OCI-LY7 (cell line): ENCODE results near the gene GPR89B. TPM values are rescaled to one million over a fixed set of nuclear protein-coding genes. Genes with fewer than 3 reads are reported as not detected.
"Not testable (repeated sequence)": the region's sequence is repeated elsewhere in the genome, so short reads cannot be mapped to it uniquely, and the experiment has no call there.

ENCODE experiments used
- Bru-seq: library from RNA; stranded (reverse); fragments of 400-500 nt; gene quantifications from one replicate; lab custom pipeline; 2021; lab: Mats Ljungman, UMichigan
- BruChase-seq, 2 experiments: library from RNA; stranded (reverse); fragments of 400-500 nt; gene quantifications; one replicate each; lab custom pipeline; 2021; lab: Mats Ljungman, UMichigan
- BruUV-seq: library from RNA; stranded (reverse); fragments of 400-500 nt; replicated peaks from 2 replicates; lab custom pipeline; 2021; lab: Mats Ljungman, UMichigan
- CTCF ChIA-PET: fragments of 300-600 bp; sonication (Branson Sonifier 250); formaldehyde crosslinking; loops from one replicate; lab custom pipeline; 2022; ENCODE audit warnings: antibody characterized with exemption; ENCODE audit not compliant: unreplicated experiment; lab: Charles Lee
- POLR2A ChIA-PET: fragments of 300-600 bp; sonication (Branson Sonifier 250); formaldehyde crosslinking; loops from one replicate; lab custom pipeline; 2022; ENCODE audit warnings: antibody characterized with exemption; lab: Charles Lee
- DNase-seq: peaks from one replicate; pipeline ENCODE4 v3.0.0-alpha.2; 2015; ENCODE audit warnings: low spot score
- H2AFZ ChIP-seq: fragments of 200-600 bp; sonication (generic), shearing (Covaris generic); 2 replicates; pipeline ENCODE4 v1.6.1; 2014; ENCODE audit warnings: mild to moderate bottlenecking, antibody characterized with exemption, low read length, moderate library complexity
- H3K27ac ChIP-seq: fragments of 200-600 bp; sonication (generic); 2 replicates; pipeline ENCODE4 v1.5.1; 2014; ENCODE audit warnings: mixed run types, low read depth, mild to moderate bottlenecking, moderate library complexity, low read length, inconsistent platforms; ENCODE audit not compliant: poor library complexity, severe bottlenecking
- H3K36me3 ChIP-seq: fragments of 200-600 bp; sonication (generic); 2 replicates; pipeline ENCODE4 v1.6.1; 2014; ENCODE audit warnings: mild to moderate bottlenecking, antibody characterized with exemption, low read length, moderate library complexity, mixed read lengths; ENCODE audit not compliant: insufficient read depth
- H3K4me1 ChIP-seq: fragments of 200-600 bp; sonication (generic); 2 replicates; pipeline ENCODE4 v1.5.1; 2014; ENCODE audit warnings: mild to moderate bottlenecking, low read length; ENCODE audit not compliant: insufficient read depth, poor library complexity, severe bottlenecking
- H3K4me2 ChIP-seq: fragments of 200-600 bp; sonication (generic); 2 replicates; pipeline ENCODE4 v1.6.1; 2014; ENCODE audit warnings: mild to moderate bottlenecking, low read length
- H3K4me3 ChIP-seq: fragments of 200-600 bp; sonication (generic); 2 replicates; pipeline ENCODE4 v1.5.1; 2014; ENCODE audit warnings: mild to moderate bottlenecking, low read depth, low read length; ENCODE audit not compliant: poor library complexity, severe bottlenecking
- H3K79me2 ChIP-seq: fragments of 200-600 bp; sonication (generic); 2 replicates; pipeline ENCODE4 v1.6.1; 2016; ENCODE audit warnings: low read depth, mild to moderate bottlenecking, low read length, moderate library complexity, mixed read lengths; ENCODE audit not compliant: insufficient read depth
- H3K9me2 ChIP-seq: fragments of 200-600 bp; sonication (generic); 2 replicates; pipeline ENCODE4 v1.6.1; 2016; ENCODE audit warnings: mild to moderate bottlenecking, low read length, mixed read lengths; ENCODE audit not compliant: insufficient read depth
- H3K9me3 ChIP-seq: fragments of 200-600 bp; sonication (generic); 2 replicates; pipeline ENCODE4 v1.6.1; 2014; ENCODE audit warnings: mild to moderate bottlenecking, mixed run types, low read length, mixed read lengths
- H4K20me1 ChIP-seq: fragments of 200-600 bp; sonication (generic); 2 replicates; pipeline ENCODE4 v1.6.1; 2014; ENCODE audit warnings: mild to moderate bottlenecking, antibody characterized with exemption, low read length, moderate library complexity, mixed read lengths; ENCODE audit not compliant: insufficient read depth
- CTCF ChIP-seq: fragments of 200-600 bp; sonication (generic); conservative IDR thresholded peaks from 2 replicates; pipeline ENCODE4 v1.5.1; 2014; ENCODE audit warnings: mild to moderate bottlenecking, antibody characterized with exemption, low read length, moderate library complexity, mixed read lengths
- EZH2phosphoT487 ChIP-seq: fragments of 200-600 bp; sonication (generic); IDR thresholded peaks from 2 replicates; pipeline ENCODE4 v1.6.1; 2018; ENCODE audit warnings: low read depth, borderline replicate concordance, mild to moderate bottlenecking, mixed run types, antibody characterized with exemption, low read length, moderate library complexity, mixed read lengths
- intact Hi-C: fragments of 100-400 bp; cut with micrococcal nuclease; formaldehyde crosslinking; loops from one replicate; pipeline ENCODE4 v1.10.0; 2022; ENCODE audit not compliant: unreplicated experiment
- long read RNA-seq: library from polyadenylated mRNA; stranded (forward); transcript quantifications from one replicate; pipeline ENCODE4 v2.0.0, GENCODE V29; 2022
- total RNA-seq, 2 experiments: library from RNA; depleted of rRNA in 1 of 2; stranded (reverse); fragments of >200 nt in 1 of 2; shearing (Covaris generic) in 1 of 2; gene quantifications; 2 replicates each; pipeline ENCODE4 v1.2.3, GENCODE V29; 2014 to 2022

Gene GPR89B
- total RNA-seq (2014; rRNA removed; shearing (Covaris generic)), result 15.8 and 16.6 TPM in 2 replicates
- total RNA-seq (2022), result 26.8 and 33.0 TPM in 2 replicates
- Bru-seq, nascent RNA, result percentile 77 among the genes with signal in this experiment
- percentile 69 among the genes with signal in this experiment for BruChase-seq, experiment 1, labeled RNA remaining after a 6-hour chase
- percentile 69 among the genes with signal in this experiment for BruChase-seq, experiment 2, labeled RNA remaining after a 2-hour chase
- long read RNA-seq, transcript GPR89B-201 (14 exons, 1,934 nt), result major isoform, 9 of 25 reads
- long read RNA-seq, partial matches to known transcripts, result 5 of 25 reads
- long read RNA-seq, other reads (novel, unspliced or antisense), result 10 of 25 reads

- H4K20me1 ChIP-seq, H3K79me2 ChIP-seq, H3K9me3 ChIP-seq, intact Hi-C loops, H2AFZ ChIP-seq, H3K27ac ChIP-seq, BruUV-seq, H3K4me1 ChIP-seq, CTCF ChIA-PET, H3K36me3 ChIP-seq, H3K9me2 ChIP-seq, POLR2A ChIA-PET: not testable (repeated sequence)
- peak within 1 kb of the TSS; percentile 79 for H3K4me2 ChIP-seq
- peak within 1 kb of the TSS; percentile 86 for H3K4me3 ChIP-seq
- peak; percentile 91 for DNase-seq
Measured at GRCh38 chr1:147928236-147929132, at the start of gene GPR89B. GPR89B (plus strand) TSS chr1:147928420; CDS start chr1:147928537, 117 bp downstream.

- Histone ChIP-seq H2AFZ (no peak overlapping the region), H4K20me1 (no peaks in the 10 kb centered on the region), H3K79me2 (no peaks in the 10 kb centered on the region), H3K9me3 (peaks cover 6% of the 10 kb centered on the region; the same call in 1 of the 2 replicates), H3K9me2 (no peaks in the 10 kb centered on the region), H3K4me2 (no peak overlapping the region), H3K27ac (no peak overlapping the region), H3K4me1 (no peaks in the 10 kb centered on the region), H3K4me3 (no peak overlapping the region), H3K36me3 (no peaks in the 10 kb centered on the region)
- CTCF ChIA-PET, result no interaction called here
- BruUV-seq, result no TSS peak
- POLR2A ChIA-PET, result no interaction called here
- intact Hi-C loops, result no loop called here
- no peak for DNase-seq
- no peak for TF ChIP-seq EZH2phosphoT487
- TF ChIP-seq CTCF, result no peak
Measured at GRCh38 chr1:147879911-147880310, 48.3 kb upstream of the GPR89B start.

GRCh38 chr1:147882535-147882934 is 45.7 kb upstream of the GPR89B start:
- BruUV-seq, result no TSS peak
- intact Hi-C loops, result no loop called here
- Histone ChIP-seq H2AFZ (no peak overlapping the region), H3K9me2 (no peaks in the 10 kb centered on the region), H4K20me1 (no peaks in the 10 kb centered on the region), H3K79me2 (no peaks in the 10 kb centered on the region), H3K27ac (no peak overlapping the region), H3K36me3 (no peaks in the 10 kb centered on the region), H3K4me3 (no peak overlapping the region), H3K9me3 (peaks cover 6% of the 10 kb centered on the region; the same call in 1 of the 2 replicates), H3K4me2 (no peak overlapping the region), H3K4me1 (no peaks in the 10 kb centered on the region)
- no peak for DNase-seq
- TF ChIP-seq EZH2phosphoT487, result no peak
- no peak for TF ChIP-seq CTCF
- ChIA-PET CTCF (no interaction called here), POLR2A (interaction anchor here (0.6 to 0.9 kb wide), 2 partner anchors 190 to 350 kb away, joined by 3 read pairs; no protein-coding TSS in a partner anchor)
